ENCODE results near the gene DHX35.

DHX35 gene

DNA sequence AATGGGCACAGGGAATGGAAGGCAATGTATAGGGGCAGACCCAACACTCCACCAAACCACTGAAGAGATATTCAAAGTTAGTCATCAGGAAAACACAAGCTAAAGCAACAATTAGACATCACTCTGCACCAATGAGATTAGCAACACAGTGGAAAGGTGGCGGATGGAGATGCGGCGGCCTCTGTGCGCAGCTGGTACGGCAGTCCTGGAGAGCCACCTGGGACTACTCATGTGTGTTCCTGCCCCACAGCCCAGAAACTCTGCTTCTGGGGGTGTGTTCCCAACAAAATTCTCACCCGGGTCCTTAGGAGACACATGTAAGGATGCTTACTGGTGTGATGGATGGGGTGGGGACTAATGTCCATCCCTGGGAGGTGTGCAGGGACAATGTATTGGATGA lies 82.4 kb downstream of the DHX35 start:
- no peak for DNase-seq (ENCODE audit: low read depth, low spot score)
- H3K27me3 ChIP-seq (ENCODE audit: insufficient read depth, insufficient read length): peaks cover 11% of the 10 kb centered on the region
- H3K9me3 ChIP-seq (ENCODE audit: insufficient read depth, low read length): no peaks in the 10 kb centered on the region
- H3K36me3 ChIP-seq (ENCODE audit: insufficient read depth, insufficient read length, low read length): peaks cover 36% of the 10 kb centered on the region
- H3K4me1 ChIP-seq (ENCODE audit: insufficient read depth, insufficient read length): peaks cover 4% of the 10 kb centered on the region
- H3K9ac ChIP-seq (ENCODE audit: insufficient read length, low read depth): no peak overlapping the region
- no peak overlapping the region for H3K4me3 ChIP-seq (ENCODE audit: insufficient read length, low read depth)
- TF ChIP-seq SUZ12 (IDR thresholded peaks at IDR 0.05; ENCODE audit: extremely low read depth, insufficient read depth, insufficient read length) (no peak), ZNF274 (IDR thresholded peaks at IDR 0.05; ENCODE audit: low read depth, low read length) (no peak), YY1 (IDR thresholded peaks at IDR 0.05; ENCODE audit: insufficient read depth, insufficient read length) (no peak)

DNA sequence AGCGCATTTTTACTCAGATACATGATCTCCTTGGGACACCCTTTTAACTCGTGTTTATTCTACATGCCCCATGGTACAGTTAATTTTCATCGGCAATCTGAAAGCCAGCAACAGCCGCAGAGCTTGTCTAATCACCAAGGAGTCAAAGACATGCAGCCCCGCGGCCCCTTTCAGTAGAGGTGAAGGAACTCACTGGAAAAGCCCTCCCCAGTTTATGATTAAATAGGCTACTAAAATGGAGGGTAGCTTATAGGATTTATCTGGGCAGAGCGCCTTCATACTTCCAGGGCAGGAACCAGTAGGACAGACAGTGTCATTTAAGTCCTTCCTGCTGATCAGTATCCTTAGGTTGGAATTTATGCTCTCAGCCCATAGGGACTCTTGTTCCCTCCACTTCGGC lies 83.5 kb downstream of the DHX35 start:
- Histone ChIP-seq H3K9ac (ENCODE audit: insufficient read length, low read depth) (no peak overlapping the region), H3K27me3 (ENCODE audit: insufficient read depth, insufficient read length) (peaks cover 18% of the 10 kb centered on the region), H3K36me3 (ENCODE audit: insufficient read depth, insufficient read length, low read length) (peaks cover 24% of the 10 kb centered on the region), H3K9me3 (ENCODE audit: insufficient read depth, low read length) (no peaks in the 10 kb centered on the region), H3K4me1 (ENCODE audit: insufficient read depth, insufficient read length) (peaks cover 4% of the 10 kb centered on the region), H3K4me3 (ENCODE audit: insufficient read length, low read depth) (no peak overlapping the region)
- DNase-seq (ENCODE audit: low read depth, low spot score): no peak
- TF ChIP-seq SUZ12 (IDR thresholded peaks at IDR 0.05; ENCODE audit: extremely low read depth, insufficient read depth, insufficient read length): no peak
- no peak for TF ChIP-seq ZNF274 (IDR thresholded peaks at IDR 0.05; ENCODE audit: low read depth, low read length)
- no peak for TF ChIP-seq YY1 (IDR thresholded peaks at IDR 0.05; ENCODE audit: insufficient read depth, insufficient read length)

DNA sequence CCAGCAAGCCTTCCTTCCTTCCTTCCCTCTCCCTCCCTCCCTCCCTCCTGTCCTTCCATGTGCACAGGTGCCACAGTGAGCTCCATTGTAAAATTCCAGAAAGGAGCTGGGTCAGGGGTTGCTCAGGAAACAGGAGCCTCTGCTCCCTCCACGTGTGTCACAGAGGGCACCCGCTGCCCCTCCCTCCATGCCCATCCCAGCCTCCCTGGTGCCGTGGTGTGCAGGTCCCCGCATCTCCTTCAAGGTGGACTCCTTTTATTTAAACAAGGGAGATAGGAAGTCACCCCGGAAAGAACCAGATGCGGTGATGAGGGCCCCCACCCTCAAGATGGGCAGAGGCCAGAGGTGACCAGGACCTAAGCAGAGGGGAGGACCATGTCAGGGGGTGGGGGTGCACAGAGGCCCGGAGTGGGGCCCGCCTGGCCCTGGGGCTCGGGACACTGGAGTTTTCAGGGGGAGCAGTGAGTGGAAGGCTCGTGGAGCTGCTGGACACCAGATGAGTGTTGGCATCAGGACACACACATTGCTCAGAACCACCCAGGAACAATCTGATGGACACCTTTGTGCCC lies 85.4 kb downstream of the DHX35 start:
- Histone ChIP-seq H3K9ac (ENCODE audit: insufficient read length, low read depth) (no peak overlapping the region), H3K4me1 (ENCODE audit: insufficient read depth, insufficient read length) (peaks cover 5% of the 10 kb centered on the region), H3K4me3 (ENCODE audit: insufficient read length, low read depth) (no peak overlapping the region), H3K27me3 (ENCODE audit: insufficient read depth, insufficient read length) (peaks cover 21% of the 10 kb centered on the region), H3K9me3 (ENCODE audit: insufficient read depth, low read length) (no peaks in the 10 kb centered on the region), H3K36me3 (ENCODE audit: insufficient read depth, insufficient read length, low read length) (peaks cover 13% of the 10 kb centered on the region)
- no peak for TF ChIP-seq SUZ12 (IDR thresholded peaks at IDR 0.05; ENCODE audit: extremely low read depth, insufficient read depth, insufficient read length)
- no peak for TF ChIP-seq ZNF274 (IDR thresholded peaks at IDR 0.05; ENCODE audit: low read depth, low read length)
- TF ChIP-seq YY1 (IDR thresholded peaks at IDR 0.05; ENCODE audit: insufficient read depth, insufficient read length): no peak
- DNase-seq (ENCODE audit: low read depth, low spot score): no peak

DNA sequence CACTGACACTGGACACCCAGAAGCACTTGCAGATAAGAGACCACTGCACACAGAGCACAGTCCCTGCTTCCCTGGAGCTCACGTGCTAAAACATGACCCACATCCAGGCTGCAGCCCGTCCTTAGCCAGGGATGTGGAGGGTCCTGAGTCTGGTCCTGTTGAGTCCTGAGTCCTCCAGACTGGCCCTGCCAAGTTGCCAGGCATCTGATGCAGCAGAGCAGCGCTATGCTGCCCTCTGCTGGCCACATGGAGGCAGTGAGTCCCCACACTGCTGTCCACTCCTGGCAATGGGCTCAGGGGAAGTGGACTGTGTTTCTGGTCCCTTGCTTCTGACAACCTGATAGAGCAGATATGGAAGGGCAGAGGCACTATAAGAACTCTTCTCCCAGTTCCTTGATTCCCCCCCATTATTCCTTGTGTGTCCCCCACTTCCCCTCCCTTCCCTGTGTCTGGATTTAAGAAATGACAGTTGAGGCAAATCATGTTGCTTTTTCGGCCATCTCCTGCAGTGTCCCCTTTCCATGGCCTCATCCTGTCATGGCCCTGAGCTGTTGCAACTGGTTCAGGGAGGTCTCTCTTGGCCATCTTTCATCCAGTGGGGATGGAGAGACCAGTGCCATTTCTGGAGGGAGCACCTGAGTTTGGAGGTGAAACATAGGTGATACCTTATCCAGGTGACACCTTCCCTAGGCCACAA lies 86.0 kb downstream of the DHX35 start:
- peaks cover 21% of the 10 kb centered on the region for H3K27me3 ChIP-seq (ENCODE audit: insufficient read depth, insufficient read length)
- H3K36me3 ChIP-seq (ENCODE audit: insufficient read depth, insufficient read length, low read length): peaks cover 6% of the 10 kb centered on the region
- DNase-seq (ENCODE audit: low read depth, low spot score): peak; percentile 64
- peaks cover 10% of the 10 kb centered on the region for H3K4me1 ChIP-seq (ENCODE audit: insufficient read depth, insufficient read length)
- H3K9ac ChIP-seq (ENCODE audit: insufficient read length, low read depth): no peak overlapping the region
- no peak overlapping the region for H3K4me3 ChIP-seq (ENCODE audit: insufficient read length, low read depth)
- TF ChIP-seq SUZ12 (IDR thresholded peaks at IDR 0.05; ENCODE audit: extremely low read depth, insufficient read depth, insufficient read length) (no peak), ZNF274 (IDR thresholded peaks at IDR 0.05; ENCODE audit: low read depth, low read length) (no peak), YY1 (IDR thresholded peaks at IDR 0.05; ENCODE audit: insufficient read depth, insufficient read length) (no peak)
- no peaks in the 10 kb centered on the region for H3K9me3 ChIP-seq (ENCODE audit: insufficient read depth, low read length)

DNA sequence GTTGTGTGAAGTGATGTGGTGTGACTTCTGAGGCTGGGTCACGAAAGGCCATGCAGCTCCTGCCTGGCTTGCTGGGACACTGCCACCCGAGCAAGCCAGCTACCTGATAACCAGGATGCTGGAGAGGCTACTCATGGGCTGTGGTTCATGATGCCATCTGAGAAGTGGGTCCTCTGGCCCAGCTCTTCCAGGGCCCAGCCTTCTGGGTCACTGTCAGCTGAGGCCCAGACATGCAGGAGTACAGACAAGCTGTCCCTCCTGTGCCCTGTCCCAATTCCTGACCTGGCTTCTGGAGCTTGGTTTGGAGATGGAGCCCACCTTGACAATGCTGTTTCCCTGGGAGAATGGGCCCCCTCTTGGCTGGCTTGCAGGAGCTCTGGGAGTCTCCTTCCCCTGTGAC lies 87.0 kb downstream of the DHX35 start:
- Histone ChIP-seq H3K27me3 (ENCODE audit: insufficient read depth, insufficient read length) (peaks cover 21% of the 10 kb centered on the region), H3K4me3 (ENCODE audit: insufficient read length, low read depth) (no peak overlapping the region), H3K4me1 (ENCODE audit: insufficient read depth, insufficient read length) (peaks cover 10% of the 10 kb centered on the region), H3K36me3 (ENCODE audit: insufficient read depth, insufficient read length, low read length) (peaks cover 6% of the 10 kb centered on the region), H3K9me3 (ENCODE audit: insufficient read depth, low read length) (no peaks in the 10 kb centered on the region), H3K9ac (ENCODE audit: insufficient read length, low read depth) (peak overlapping the region; percentile 96)
- no peak for TF ChIP-seq SUZ12 (IDR thresholded peaks at IDR 0.05; ENCODE audit: extremely low read depth, insufficient read depth, insufficient read length)
- TF ChIP-seq YY1 (IDR thresholded peaks at IDR 0.05; ENCODE audit: insufficient read depth, insufficient read length): no peak
- no peak for TF ChIP-seq ZNF274 (IDR thresholded peaks at IDR 0.05; ENCODE audit: low read depth, low read length)
- no peak for DNase-seq (ENCODE audit: low read depth, low spot score)

DNA sequence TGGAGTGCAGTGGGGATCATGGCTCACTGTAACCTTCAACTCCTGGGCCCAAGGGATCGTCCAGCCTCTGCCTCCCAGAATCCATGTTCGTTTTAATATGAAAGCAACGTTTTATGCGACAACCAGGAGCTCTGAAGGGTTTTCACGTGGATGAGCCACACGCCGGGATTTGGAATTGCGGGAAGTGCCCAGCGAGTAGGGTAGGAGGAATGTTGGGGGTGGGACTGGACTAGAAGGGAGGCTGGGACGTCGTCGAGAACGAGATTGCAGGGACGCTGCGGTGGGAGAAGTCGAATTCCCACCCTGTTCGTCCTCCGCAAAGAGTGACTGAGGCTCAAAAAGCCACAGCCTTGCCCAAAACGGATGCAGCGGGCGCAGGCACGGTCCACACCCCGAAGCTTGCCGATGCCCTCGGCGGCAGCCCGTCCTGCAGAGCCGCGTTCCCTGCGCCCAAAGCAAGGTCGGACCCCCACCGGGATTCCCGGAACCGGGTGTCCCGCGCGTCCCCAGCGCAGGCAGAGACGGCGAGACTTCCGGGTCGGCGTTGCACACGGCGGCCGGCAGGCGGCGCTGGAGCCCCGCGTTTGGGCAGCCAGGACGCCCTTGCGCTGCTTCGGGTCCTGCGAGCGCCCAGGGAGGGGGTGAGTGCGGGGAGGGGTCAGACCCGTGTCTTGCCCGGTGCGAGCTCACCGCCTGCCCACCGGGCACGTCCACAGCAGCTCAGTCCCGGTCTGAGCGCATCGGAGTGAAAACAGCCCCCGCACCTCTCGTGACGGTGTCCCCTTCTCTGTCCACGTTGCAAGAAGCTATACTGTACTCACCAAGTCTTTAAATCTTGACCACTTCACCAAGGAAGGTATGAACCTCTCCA lies 87.8 kb downstream of the DHX35 start:
- peak overlapping the region; percentile 86 for H3K4me3 ChIP-seq (ENCODE audit: insufficient read length, low read depth)
- TF ChIP-seq ZNF274 (IDR thresholded peaks at IDR 0.05; ENCODE audit: low read depth, low read length) (no peak), SUZ12 (IDR thresholded peaks at IDR 0.05; ENCODE audit: extremely low read depth, insufficient read depth, insufficient read length) (no peak), YY1 (IDR thresholded peaks at IDR 0.05; ENCODE audit: insufficient read depth, insufficient read length) (no peak)
- no peaks in the 10 kb centered on the region for H3K36me3 ChIP-seq (ENCODE audit: insufficient read depth, insufficient read length, low read length)
- H3K4me1 ChIP-seq (ENCODE audit: insufficient read depth, insufficient read length): peaks cover 10% of the 10 kb centered on the region
- H3K9ac ChIP-seq (ENCODE audit: insufficient read length, low read depth): peak overlapping the region; percentile 96
- peaks cover 21% of the 10 kb centered on the region for H3K27me3 ChIP-seq (ENCODE audit: insufficient read depth, insufficient read length)
- H3K9me3 ChIP-seq (ENCODE audit: insufficient read depth, low read length): no peaks in the 10 kb centered on the region
- peak; percentile 70 for DNase-seq (ENCODE audit: low read depth, low spot score)

DNA sequence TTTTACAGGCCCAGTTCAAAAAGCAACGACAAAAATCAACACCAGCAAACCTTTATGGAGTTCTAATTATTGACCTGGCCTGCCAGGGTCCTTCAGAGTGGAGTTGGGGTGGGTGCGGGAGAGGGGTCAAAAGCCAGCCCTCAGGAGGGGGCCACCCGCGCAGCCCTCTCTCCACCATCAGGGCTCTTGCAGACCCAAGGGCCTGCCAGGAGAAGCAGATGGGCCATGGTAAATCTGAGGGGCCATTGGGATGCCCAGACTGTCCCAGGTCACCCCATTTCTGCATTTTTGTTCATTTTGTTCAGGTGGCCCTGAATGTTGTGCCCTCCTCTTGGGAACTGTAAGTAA lies 88.4 kb downstream of the DHX35 start:
- peaks cover 21% of the 10 kb centered on the region for H3K27me3 ChIP-seq (ENCODE audit: insufficient read depth, insufficient read length)
- no peaks in the 10 kb centered on the region for H3K36me3 ChIP-seq (ENCODE audit: insufficient read depth, insufficient read length, low read length)
- TF ChIP-seq YY1 (IDR thresholded peaks at IDR 0.05; ENCODE audit: insufficient read depth, insufficient read length): no peak
- no peak for TF ChIP-seq ZNF274 (IDR thresholded peaks at IDR 0.05; ENCODE audit: low read depth, low read length)
- no peak for TF ChIP-seq SUZ12 (IDR thresholded peaks at IDR 0.05; ENCODE audit: extremely low read depth, insufficient read depth, insufficient read length)
- no peaks in the 10 kb centered on the region for H3K9me3 ChIP-seq (ENCODE audit: insufficient read depth, low read length)
- peaks cover 10% of the 10 kb centered on the region for H3K4me1 ChIP-seq (ENCODE audit: insufficient read depth, insufficient read length)
- peak overlapping the region; percentile 86 for H3K4me3 ChIP-seq (ENCODE audit: insufficient read length, low read depth)
- no peak for DNase-seq (ENCODE audit: low read depth, low spot score)
- peak overlapping the region; percentile 96 for H3K9ac ChIP-seq (ENCODE audit: insufficient read length, low read depth)
